ENCODE data around the gene LRRN4. TPM values are rescaled to one million over a fixed set of nuclear protein-coding genes. Genes with fewer than 3 reads are reported as not detected.

LRRN4 gene
- total RNA-seq, 6 donors from 2014 or later = 18.9 to 177 (median 68.5) TPM

DNA sequence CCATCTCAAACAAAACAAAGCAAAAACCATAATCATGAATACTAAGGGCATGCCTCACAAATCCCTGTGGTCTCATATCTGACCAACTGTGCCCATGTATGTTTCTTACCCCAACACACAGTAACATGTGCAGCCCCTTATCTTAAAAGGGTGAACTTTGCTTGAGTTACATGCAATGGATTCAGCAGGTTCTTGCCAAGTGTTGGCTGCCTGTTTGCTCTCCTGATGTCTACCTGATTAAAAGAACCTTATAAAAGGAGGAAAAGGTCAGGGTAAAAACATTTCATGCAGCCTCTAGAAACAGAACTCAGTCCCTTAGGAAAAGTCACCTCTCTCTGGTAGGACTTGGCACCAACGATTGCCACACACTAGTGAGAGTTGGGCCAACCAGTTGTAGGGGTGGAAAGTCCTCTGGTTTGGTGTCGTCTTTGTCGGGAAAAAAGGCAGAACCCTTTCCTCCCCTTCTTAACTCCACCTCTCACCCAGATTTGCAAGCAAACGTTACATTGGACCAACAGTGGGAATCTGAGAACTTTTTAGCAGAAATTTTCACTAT is 14.0 kb upstream of the LRRN4 start:
- H3K9me3 ChIP-seq = no peaks in the 10 kb centered on the region
- WGBS, 2 donors = 83 to 87% methylated on average over 4 of the region's 4 CpGs
- H3K4me1 ChIP-seq = no peaks in the 10 kb centered on the region
- H3K27me3 ChIP-seq = no peaks in the 10 kb centered on the region
- H3K4me3 ChIP-seq = no peak overlapping the region
- no peak for TF ChIP-seq POLR2A (IDR thresholded peaks at IDR 0.05)
- TF ChIP-seq, protein P1, sequence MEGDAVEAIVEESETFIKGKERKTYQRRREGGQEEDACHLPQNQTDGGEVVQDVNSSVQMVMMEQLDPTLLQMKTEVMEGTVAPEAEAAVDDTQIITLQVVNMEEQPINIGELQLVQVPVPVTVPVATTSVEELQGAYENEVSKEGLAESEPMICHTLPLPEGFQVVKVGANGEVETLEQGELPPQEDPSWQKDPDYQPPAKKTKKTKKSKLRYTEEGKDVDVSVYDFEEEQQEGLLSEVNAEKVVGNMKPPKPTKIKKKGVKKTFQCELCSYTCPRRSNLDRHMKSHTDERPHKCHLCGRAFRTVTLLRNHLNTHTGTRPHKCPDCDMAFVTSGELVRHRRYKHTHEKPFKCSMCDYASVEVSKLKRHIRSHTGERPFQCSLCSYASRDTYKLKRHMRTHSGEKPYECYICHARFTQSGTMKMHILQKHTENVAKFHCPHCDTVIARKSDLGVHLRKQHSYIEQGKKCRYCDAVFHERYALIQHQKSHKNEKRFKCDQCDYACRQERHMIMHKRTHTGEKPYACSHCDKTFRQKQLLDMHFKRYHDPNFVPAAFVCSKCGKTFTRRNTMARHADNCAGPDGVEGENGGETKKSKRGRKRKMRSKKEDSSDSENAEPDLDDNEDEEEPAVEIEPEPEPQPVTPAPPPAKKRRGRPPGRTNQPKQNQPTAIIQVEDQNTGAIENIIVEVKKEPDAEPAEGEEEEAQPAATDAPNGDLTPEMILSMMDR (IDR thresholded peaks at IDR 0.05) = no peak
- no peak for TF ChIP-seq EP300 (IDR thresholded peaks at IDR 0.05)
- no peak for TF ChIP-seq POLR2AphosphoS5 (IDR thresholded peaks at IDR 0.05)
- no peak for DNase-seq
- H3K36me3 ChIP-seq = no peaks in the 10 kb centered on the region
- ATAC-seq (ENCODE audit: low FRiP score in 2 of 2) = no peak
- H3K27ac ChIP-seq = no peak overlapping the region

DNA sequence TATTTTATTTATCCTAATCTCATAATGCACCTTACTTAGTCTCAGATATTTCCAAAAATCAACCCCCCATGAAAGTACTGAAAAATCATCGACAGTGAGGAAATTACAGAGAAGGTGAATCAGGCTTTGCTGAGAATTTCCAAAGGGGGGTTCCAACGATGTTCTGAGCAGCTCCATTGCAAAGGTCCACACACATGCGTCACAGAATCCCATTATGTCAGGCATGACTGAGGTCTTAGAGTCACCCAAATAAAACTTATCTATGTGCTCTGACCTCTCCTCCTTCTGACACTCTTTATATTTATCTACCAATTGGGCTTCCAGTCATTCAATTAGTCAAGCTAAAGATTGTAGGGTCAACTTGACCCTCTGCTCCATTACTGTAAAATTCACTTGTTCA is 12.7 kb upstream of the LRRN4 start:
- H3K27ac ChIP-seq = no peak overlapping the region
- ATAC-seq (ENCODE audit: low FRiP score in 2 of 2) (no peak), DNase-seq (no peak)
- 81 to 83% methylated on average over 3 of the region's 3 CpGs for WGBS, 2 donors
- no peaks in the 10 kb centered on the region for H3K9me3 ChIP-seq
- no peak for TF ChIP-seq EP300 (IDR thresholded peaks at IDR 0.05)
- no peak for TF ChIP-seq POLR2A (IDR thresholded peaks at IDR 0.05)
- TF ChIP-seq, protein P1 (IDR thresholded peaks at IDR 0.05) = no peak
- TF ChIP-seq POLR2AphosphoS5 (IDR thresholded peaks at IDR 0.05) = no peak
- H3K36me3 ChIP-seq = no peaks in the 10 kb centered on the region
- no peaks in the 10 kb centered on the region for H3K27me3 ChIP-seq
- H3K4me1 ChIP-seq = no peaks in the 10 kb centered on the region
- no peak overlapping the region for H3K4me3 ChIP-seq

DNA sequence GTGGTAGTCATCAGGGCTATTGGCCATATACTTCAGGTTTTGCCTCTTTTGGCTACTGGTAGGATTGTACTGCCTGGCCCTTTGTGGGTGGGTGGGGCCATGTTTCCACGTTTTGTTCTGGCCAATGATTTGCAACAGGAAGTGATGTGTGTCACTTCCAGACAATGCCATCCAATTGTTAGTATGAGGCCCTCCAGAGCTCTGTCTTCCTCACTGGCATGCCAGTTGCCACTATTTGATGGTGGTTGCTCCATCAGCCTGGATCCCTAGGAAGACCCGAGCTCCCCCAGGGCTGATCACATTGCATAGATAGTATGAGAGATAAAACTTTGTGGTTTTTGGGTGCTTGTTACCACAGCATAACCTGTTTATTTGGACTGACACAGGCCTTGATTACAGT is 7.7 kb upstream of the LRRN4 start:
- H3K36me3 ChIP-seq = no peaks in the 10 kb centered on the region
- 56 to 62% methylated on average over 2 of the region's 2 CpGs for WGBS, 2 donors
- H3K4me3 ChIP-seq = no peak overlapping the region
- no peak overlapping the region for H3K27ac ChIP-seq
- TF ChIP-seq EP300 (IDR thresholded peaks at IDR 0.05) (no peak), POLR2AphosphoS5 (IDR thresholded peaks at IDR 0.05) (no peak), POLR2A (IDR thresholded peaks at IDR 0.05) (no peak)
- TF ChIP-seq, protein P1 (IDR thresholded peaks at IDR 0.05) = no peak
- H3K9me3 ChIP-seq = no peaks in the 10 kb centered on the region
- H3K4me1 ChIP-seq = peaks cover 0 to 17% (median 7%) of the 10 kb centered on the region in 4 donors
- H3K27me3 ChIP-seq = no peaks in the 10 kb centered on the region
- no peak for ATAC-seq (ENCODE audit: low FRiP score in 2 of 2)
- DNase-seq = no peak

DNA sequence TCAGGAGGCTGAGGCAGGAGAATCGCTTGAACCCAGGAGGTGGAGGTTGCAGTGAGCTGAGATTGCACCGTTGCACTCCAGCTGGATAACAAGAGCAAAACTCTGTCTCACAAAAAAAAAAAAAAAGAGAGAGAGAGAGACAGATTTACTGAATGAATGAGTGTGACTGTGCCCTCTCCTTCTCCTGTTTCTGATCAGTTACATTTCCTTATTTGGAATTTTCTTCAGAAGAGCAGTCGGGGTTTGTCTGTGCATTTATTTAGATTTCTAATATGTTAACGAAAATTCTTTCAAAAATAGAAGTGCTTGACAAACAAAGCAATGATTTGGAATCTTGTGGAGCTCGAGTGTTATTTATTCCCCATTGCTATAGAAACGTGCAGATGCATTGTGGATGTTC is 6.4 kb upstream of the LRRN4 start:
- 54 to 56% methylated on average over 6 of the region's 6 CpGs for WGBS, 2 donors
- DNase-seq = no peak

More for the DNA sequence above, 6.4 kb upstream of the LRRN4 start:
- ATAC-seq (ENCODE audit: low FRiP score in 2 of 2) = no peak
- no peaks in the 10 kb centered on the region for H3K9me3 ChIP-seq
- H3K36me3 ChIP-seq = no peaks in the 10 kb centered on the region
- H3K27me3 ChIP-seq = no peaks in the 10 kb centered on the region
- no peak overlapping the region for H3K4me3 ChIP-seq
- TF ChIP-seq POLR2AphosphoS5 (IDR thresholded peaks at IDR 0.05) = no peak
- TF ChIP-seq, protein P1 (IDR thresholded peaks at IDR 0.05) = no peak
- no peak for TF ChIP-seq POLR2A (IDR thresholded peaks at IDR 0.05)
- TF ChIP-seq EP300 (IDR thresholded peaks at IDR 0.05) = no peak
- no peak overlapping the region for H3K27ac ChIP-seq
- peaks cover 0 to 22% (median 11%) of the 10 kb centered on the region in 4 donors for H3K4me1 ChIP-seq
